IMR-90 (cell line): ENCODE measurements around the gene CD151.

ENCODE experiments used
- CTCF ChIP-seq: conservative IDR thresholded peaks from 2 replicates; pipeline ENCODE4 v1.5.1; 2012; ENCODE audit warnings: mild to moderate bottlenecking, low read depth, low read length, improper control_type of control experiment
- RFX5 ChIP-seq: IDR thresholded peaks from 2 replicates; pipeline ENCODE4 v1.8.0; 2012; ENCODE audit warnings: low read depth, mild to moderate bottlenecking, low read length, moderate library complexity

- no peak for TF ChIP-seq CTCF
- TF ChIP-seq RFX5 = no peak
These were observed 1.1 kb downstream of the CD151 start for GRCh38 chr11:833849-834311.
